ENCODE measurements around the gene RYR3. TPM values are rescaled to one million over a fixed set of nuclear protein-coding genes. Genes with fewer than 3 reads are reported as not detected.

The RYR3 gene
- total RNA-seq, 1 donor from 2014 or later: 0.75 TPM

- H3K4me3 ChIP-seq (ENCODE audit: low read depth, low read length): no peak overlapping the region
- TF ChIP-seq CTCF (conservative IDR thresholded peaks at IDR 0.05; ENCODE audit: low read depth, low read length): no peak
- no peak for DNase-seq (ENCODE audit: low read depth)
Observed at GRCh38 chr15:33551860-33552259, 241.1 kb downstream of the RYR3 start.

GRCh38 chr15:33553157-33553556 lies 242.4 kb downstream of the RYR3 start:
- no peak for TF ChIP-seq CTCF (conservative IDR thresholded peaks at IDR 0.05; ENCODE audit: low read depth, low read length)
- DNase-seq (ENCODE audit: low read depth): no peak
- H3K4me3 ChIP-seq (ENCODE audit: low read depth, low read length): no peak overlapping the region

GRCh38 chr15:33559207-33559890 lies 248.6 kb downstream of the RYR3 start:
- no peak overlapping the region for H3K4me3 ChIP-seq (ENCODE audit: low read depth, low read length)
- no peak for TF ChIP-seq CTCF (conservative IDR thresholded peaks at IDR 0.05; ENCODE audit: low read depth, low read length)
- DNase-seq (ENCODE audit: low read depth): peak; percentile 69

DNA sequence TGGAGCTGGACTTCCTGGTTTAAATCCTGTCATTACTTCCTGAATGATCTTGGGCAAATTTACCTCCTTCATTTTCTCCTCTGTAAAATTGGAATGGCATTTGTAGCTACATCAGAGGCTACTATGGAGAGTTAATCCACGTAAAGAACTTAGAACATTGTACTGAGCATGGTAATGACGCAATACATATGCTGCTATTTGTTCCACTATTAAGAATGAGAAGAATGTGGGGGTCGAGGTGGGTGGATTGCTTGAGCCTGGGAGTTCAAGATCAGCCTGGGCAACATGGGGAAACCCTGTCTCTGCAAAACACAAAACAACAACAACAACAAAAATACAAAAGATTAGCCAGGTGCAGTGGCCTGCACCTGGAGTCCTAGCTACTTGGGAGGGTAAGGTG lies 250.6 kb downstream of the RYR3 start:
- TF ChIP-seq CTCF (conservative IDR thresholded peaks at IDR 0.05; ENCODE audit: low read depth, low read length): no peak
- no peak overlapping the region for H3K4me3 ChIP-seq (ENCODE audit: low read depth, low read length)
- DNase-seq (ENCODE audit: low read depth): no peak

DNA sequence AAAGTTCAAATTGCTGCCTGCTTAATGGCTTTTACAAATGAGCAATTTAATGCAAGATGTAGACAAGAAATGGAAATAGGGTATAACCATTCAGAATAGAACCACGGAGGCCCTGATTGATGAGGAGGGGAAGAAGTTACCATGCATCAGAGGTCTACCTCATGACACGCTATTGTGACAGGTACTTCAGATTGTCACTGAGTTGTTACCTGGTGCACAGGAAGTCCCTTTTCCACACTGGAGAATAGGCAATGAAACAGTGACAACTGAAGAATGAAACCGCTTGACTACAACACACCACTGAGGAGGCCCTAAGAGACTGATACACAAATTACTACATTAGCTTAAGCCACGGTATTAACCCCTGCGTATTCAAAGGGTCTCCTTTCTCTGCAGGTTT lies 251.2 kb downstream of the RYR3 start:
- H3K4me3 ChIP-seq (ENCODE audit: low read depth, low read length): no peak overlapping the region
- DNase-seq (ENCODE audit: low read depth): no peak
- TF ChIP-seq CTCF (conservative IDR thresholded peaks at IDR 0.05; ENCODE audit: low read depth, low read length): no peak

GRCh38 chr15:33565094-33565493 lies 254.3 kb downstream of the RYR3 start:
- TF ChIP-seq CTCF (conservative IDR thresholded peaks at IDR 0.05; ENCODE audit: low read depth, low read length): no peak
- no peak overlapping the region for H3K4me3 ChIP-seq (ENCODE audit: low read depth, low read length)
- no peak for DNase-seq (ENCODE audit: low read depth)

- DNase-seq (ENCODE audit: low read depth): no peak
- TF ChIP-seq CTCF (conservative IDR thresholded peaks at IDR 0.05; ENCODE audit: low read depth, low read length): no peak
- H3K4me3 ChIP-seq (ENCODE audit: low read depth, low read length): no peak overlapping the region
Observed at GRCh38 chr15:33567652-33568051, 256.9 kb downstream of the RYR3 start.

Measured in epithelial cell of proximal tubule (primary cell).